Cardiac muscle cell (in vitro differentiated cells and primary cell): ENCODE results near the gene F11R. TPM values are rescaled to one million over a fixed set of nuclear protein-coding genes. Genes with fewer than 3 reads are reported as not detected.

Experiments used
- DNase-seq, 2 donors: peaks; one replicate each; pipeline versions ENCODE4 v3.0.0 to v3.0.0-alpha.2; 2010 to 2017; ENCODE audit warnings: low read depth in 1 of 2, low spot score in 1 of 2
- H3K27ac ChIP-seq: fragments of 200-600 bp; sonication (generic); 2 replicates; pipeline ENCODE4 v1.5.1; 2016
- H3K27me3 ChIP-seq: fragments of 200-600 bp; sonication (generic); 2 replicates; pipeline ENCODE4 v1.6.0; 2016; ENCODE audit warnings: control low read depth
- H3K36me3 ChIP-seq: fragments of 200-600 bp; sonication (generic); 2 replicates; pipeline ENCODE4 v1.5.1; 2016; ENCODE audit warnings: control low read depth
- H3K4me1 ChIP-seq: fragments of 200-600 bp; sonication (generic); 2 replicates; pipeline ENCODE4 v1.8.1; 2017; ENCODE audit warnings: low read depth, mild to moderate bottlenecking, mixed run types
- H3K4me3 ChIP-seq: fragments of 200-600 bp; sonication (generic); 2 replicates; pipeline ENCODE4 v1.5.1; 2016; ENCODE audit warnings: mild to moderate bottlenecking
- H3K9me3 ChIP-seq: fragments of 200-600 bp; sonication (generic); 2 replicates; pipeline ENCODE4 v1.5.1; 2017; ENCODE audit warnings: low read depth, mild to moderate bottlenecking, control low read depth
- polyA plus RNA-seq: library from polyadenylated mRNA; unstranded; fragments of >200 nt; fragmentation: Nextera tagmentation; extraction: Ambion mirVana; gene quantifications from 2 replicates; pipeline ENCODE4 v1.2.1, GENCODE V29; 2016
- total RNA-seq: library from RNA; depleted of rRNA; stranded (reverse); fragments of >200 nt; gene quantifications from 2 replicates; pipeline ENCODE4 v1.2.3, GENCODE V29; 2016
- TF ChIP-seq, protein P1 (sequence below): IDR thresholded peaks from 2 replicates; pipeline ENCODE4 v1.5.1; 2012; ENCODE audit warnings: low read depth, mild to moderate bottlenecking, low read length

F11R gene
- total and polyA plus RNA-seq, 2 experiments from 2014 or later = 90.1 to 93.7 TPM

DNA sequence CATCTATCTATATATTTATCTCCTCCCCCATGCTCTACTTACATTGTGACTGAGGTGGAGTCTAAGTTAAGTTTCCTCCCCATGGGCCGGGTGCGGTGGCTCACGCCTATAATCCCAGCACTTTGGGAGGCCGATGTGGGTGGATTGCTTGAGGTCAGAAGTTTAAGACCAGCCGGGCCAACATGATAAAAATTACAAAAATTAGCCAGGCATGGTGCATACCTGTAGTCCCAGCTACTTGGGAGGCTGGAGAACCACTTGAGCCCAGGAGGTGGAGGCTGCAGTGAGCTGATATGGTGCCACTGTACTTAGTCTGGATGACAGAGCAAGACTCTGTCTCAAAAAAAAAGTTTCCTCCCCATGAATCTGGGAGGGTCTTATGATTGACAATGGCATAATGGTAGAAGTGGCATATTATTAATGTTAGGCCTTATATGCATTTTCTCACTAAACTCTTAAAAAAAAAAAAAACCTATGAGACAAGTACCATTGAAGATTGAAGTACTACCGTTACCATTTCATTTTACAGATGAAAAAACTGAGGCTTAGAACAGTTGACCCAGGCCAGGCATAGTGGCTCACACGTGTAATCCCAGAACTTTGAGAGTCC lies 11.2 kb downstream of the F11R start:
- Histone ChIP-seq H3K27me3 (no peaks in the 10 kb centered on the region), H3K27ac (peak overlapping the region; percentile 82)
- TF ChIP-seq, protein P1, sequence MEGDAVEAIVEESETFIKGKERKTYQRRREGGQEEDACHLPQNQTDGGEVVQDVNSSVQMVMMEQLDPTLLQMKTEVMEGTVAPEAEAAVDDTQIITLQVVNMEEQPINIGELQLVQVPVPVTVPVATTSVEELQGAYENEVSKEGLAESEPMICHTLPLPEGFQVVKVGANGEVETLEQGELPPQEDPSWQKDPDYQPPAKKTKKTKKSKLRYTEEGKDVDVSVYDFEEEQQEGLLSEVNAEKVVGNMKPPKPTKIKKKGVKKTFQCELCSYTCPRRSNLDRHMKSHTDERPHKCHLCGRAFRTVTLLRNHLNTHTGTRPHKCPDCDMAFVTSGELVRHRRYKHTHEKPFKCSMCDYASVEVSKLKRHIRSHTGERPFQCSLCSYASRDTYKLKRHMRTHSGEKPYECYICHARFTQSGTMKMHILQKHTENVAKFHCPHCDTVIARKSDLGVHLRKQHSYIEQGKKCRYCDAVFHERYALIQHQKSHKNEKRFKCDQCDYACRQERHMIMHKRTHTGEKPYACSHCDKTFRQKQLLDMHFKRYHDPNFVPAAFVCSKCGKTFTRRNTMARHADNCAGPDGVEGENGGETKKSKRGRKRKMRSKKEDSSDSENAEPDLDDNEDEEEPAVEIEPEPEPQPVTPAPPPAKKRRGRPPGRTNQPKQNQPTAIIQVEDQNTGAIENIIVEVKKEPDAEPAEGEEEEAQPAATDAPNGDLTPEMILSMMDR = no peak

DNA sequence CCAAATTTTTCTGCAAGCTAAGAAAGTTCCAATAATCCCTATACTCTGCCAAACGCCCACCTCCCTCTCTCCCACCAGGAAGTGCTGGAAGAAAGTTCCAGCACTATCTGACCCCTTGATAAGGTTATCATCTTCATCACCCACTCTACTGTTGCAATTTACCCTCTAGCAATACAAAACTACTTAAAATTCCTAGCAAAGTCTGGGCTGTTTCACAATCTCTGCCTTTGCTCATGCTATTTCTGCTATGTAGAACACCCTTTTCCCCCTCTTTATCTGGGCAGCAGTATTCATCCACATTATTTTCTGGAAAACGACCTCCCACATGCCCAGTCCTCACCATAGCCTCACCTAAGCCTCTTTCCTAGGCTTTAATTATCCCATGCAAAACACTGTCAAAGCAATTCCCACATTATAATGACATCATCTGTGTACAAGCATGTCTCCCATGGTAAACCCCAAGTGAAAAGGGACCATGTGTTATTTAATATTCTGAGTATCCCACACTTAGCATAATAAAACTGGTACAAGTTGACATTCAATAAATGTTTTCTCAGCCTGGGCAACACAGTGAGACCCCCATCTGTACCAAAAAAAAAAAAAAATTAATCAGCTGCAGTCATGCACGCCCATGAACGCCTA lies 12.0 kb downstream of the F11R start:
- peak; percentile 61 to 82 for DNase-seq
- no peaks in the 10 kb centered on the region for H3K9me3 ChIP-seq
- H3K4me1 ChIP-seq = peaks cover 59% of the 10 kb centered on the region
- TF ChIP-seq, protein P1 = no peak
- no peaks in the 10 kb centered on the region for H3K36me3 ChIP-seq
- no peak overlapping the region for H3K4me3 ChIP-seq
- H3K27me3 ChIP-seq = no peaks in the 10 kb centered on the region
- peak overlapping the region; percentile 82 for H3K27ac ChIP-seq

More for the DNA sequence above, 11.2 kb downstream of the F11R start:
- Histone ChIP-seq H3K9me3 (no peaks in the 10 kb centered on the region), H3K4me1 (peaks cover 65% of the 10 kb centered on the region), H3K4me3 (no peak overlapping the region), H3K36me3 (no peaks in the 10 kb centered on the region)
- no peak for DNase-seq

DNA sequence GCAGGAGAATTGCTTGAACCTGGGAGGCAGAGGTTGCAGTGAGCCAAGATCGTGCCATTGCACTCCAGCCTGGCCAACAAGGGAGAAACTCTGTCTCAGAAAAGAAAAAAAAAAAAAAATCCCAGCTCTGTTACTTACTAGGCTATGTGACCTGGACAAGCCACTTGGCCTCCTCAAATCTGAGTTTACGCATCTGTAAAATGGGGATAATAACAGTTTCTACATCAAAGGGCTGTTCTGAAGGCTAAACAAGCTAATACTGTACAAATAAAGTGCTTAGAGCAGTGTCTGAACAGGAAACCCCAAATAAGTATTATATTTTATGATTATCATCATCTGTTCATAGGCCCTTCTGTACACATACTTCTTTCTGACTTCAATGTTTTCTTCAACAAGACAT lies 13.6 kb downstream of the F11R start:
- H3K4me1 ChIP-seq = peaks cover 48% of the 10 kb centered on the region
- H3K36me3 ChIP-seq = no peaks in the 10 kb centered on the region
- no peaks in the 10 kb centered on the region for H3K27me3 ChIP-seq
- TF ChIP-seq, protein P1 = no peak
- no peak for DNase-seq
- no peak overlapping the region for H3K4me3 ChIP-seq
- H3K27ac ChIP-seq = peak overlapping the region; percentile 82
- no peaks in the 10 kb centered on the region for H3K9me3 ChIP-seq

DNA sequence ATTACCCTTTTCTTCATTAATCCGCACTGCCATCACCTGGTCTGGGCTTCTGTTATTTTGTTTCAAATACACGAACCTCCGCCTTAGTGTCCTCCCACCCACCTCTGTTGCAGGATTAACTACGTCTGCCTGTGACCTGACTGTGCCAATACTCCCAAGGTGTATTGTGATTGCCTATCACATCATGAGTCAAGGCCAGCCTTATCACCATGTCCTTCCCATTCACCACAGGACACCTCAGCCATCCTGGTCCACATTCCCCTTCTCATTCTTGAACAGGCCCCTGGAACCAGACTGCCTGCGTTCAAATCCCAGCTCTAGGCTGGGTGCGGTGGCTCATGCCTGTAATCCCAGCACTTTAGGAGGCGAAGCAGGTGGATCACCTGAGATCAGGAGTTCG lies 14.4 kb downstream of the F11R start:
- H3K27ac ChIP-seq = peak overlapping the region; percentile 73
- H3K36me3 ChIP-seq = no peaks in the 10 kb centered on the region
- H3K4me3 ChIP-seq = no peak overlapping the region
- TF ChIP-seq, protein P1 = no peak
- no peak for DNase-seq
- peaks cover 48% of the 10 kb centered on the region for H3K4me1 ChIP-seq
- no peaks in the 10 kb centered on the region for H3K27me3 ChIP-seq
- H3K9me3 ChIP-seq = no peaks in the 10 kb centered on the region

DNA sequence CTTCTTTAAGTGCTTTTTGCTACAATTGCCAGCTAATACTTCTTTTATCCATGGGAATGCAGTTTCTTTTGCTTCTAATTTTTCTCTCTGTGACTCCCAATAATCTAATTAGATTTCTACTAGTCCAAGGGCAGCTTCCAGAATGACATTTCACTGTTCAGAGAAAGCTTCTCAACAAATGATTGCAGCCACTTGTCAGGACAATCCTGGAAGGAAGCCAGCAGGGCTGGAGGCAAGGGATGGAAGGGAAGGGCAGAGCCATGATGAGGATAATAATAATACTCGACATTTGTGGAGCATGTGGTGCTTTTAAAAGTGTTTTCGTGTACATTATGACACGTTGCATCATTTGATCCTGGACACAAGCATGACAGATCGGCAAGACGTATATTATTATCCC lies 19.4 kb downstream of the F11R start:
- Histone ChIP-seq H3K9me3 (no peaks in the 10 kb centered on the region), H3K27me3 (no peaks in the 10 kb centered on the region), H3K4me3 (no peak overlapping the region), H3K27ac (peak overlapping the region; percentile 75), H3K36me3 (peaks cover 35% of the 10 kb centered on the region), H3K4me1 (peaks cover 31% of the 10 kb centered on the region)
- peak in 1 of 2 donors; percentile 81 for DNase-seq
- TF ChIP-seq, protein P1 = no peak
